Liver (tissue), 9 donors: Measurements from ENCODE around the gene MTHFD2. TPM values are rescaled to one million over a fixed set of nuclear protein-coding genes. Genes with fewer than 3 reads are reported as not detected.

Source experiments
- DNase-seq: peaks from one replicate; pipeline ENCODE4 v3.0.0-alpha.2; 2017; ENCODE audit warnings: low spot score
- H3K27ac ChIP-seq, 2 donors: one replicate each; pipeline ENCODE4 v1.7.0; 2013; ENCODE audit warnings: inconsistent platforms in 2 of 2, low read length in 2 of 2, control low read depth in 1 of 2, low read depth in 1 of 2, mild to moderate bottlenecking in 1 of 2
- H3K27me3 ChIP-seq, 4 donors: one replicate each; pipeline versions ENCODE4 v1.6.1 to v1.7.0; 2013; ENCODE audit warnings: low read length in 3 of 4, inconsistent platforms in 1 of 4, mild to moderate bottlenecking in 1 of 4, moderate library complexity in 1 of 4; ENCODE audit not compliant: control insufficient read depth in 4 of 4, insufficient read depth in 4 of 4
- H3K36me3 ChIP-seq, 4 donors: one replicate each; pipeline versions ENCODE4 v1.6.1 to v1.7.0; 2013; ENCODE audit warnings: low read length in 3 of 4, mild to moderate bottlenecking in 3 of 4, low read depth in 1 of 4, moderate library complexity in 1 of 4; ENCODE audit not compliant: control insufficient read depth in 4 of 4, insufficient read depth in 3 of 4
- H3K4me1 ChIP-seq, 4 donors: one replicate each; pipeline versions ENCODE4 v1.6.1 to v1.7.0; 2013; ENCODE audit warnings: low read length in 3 of 4, mild to moderate bottlenecking in 3 of 4, moderate library complexity in 1 of 4; ENCODE audit not compliant: control insufficient read depth in 4 of 4, insufficient read depth in 4 of 4
- H3K4me3 ChIP-seq, 3 donors: one replicate each; pipeline versions ENCODE4 v1.6.1 to v1.7.0; 2013; ENCODE audit warnings: low read length in 3 of 3, control low read depth in 1 of 3, low read depth in 1 of 3, mild to moderate bottlenecking in 1 of 3
- H3K9ac ChIP-seq, 2 donors: one replicate each; pipeline ENCODE4 v1.7.0; 2013; ENCODE audit warnings: low read length in 2 of 2, mild to moderate bottlenecking in 2 of 2, moderate library complexity in 2 of 2, control low read depth in 1 of 2, low read depth in 1 of 2
- H3K9me3 ChIP-seq, 4 donors: one replicate each; pipeline versions ENCODE4 v1.6.1 to v1.7.0; 2013; ENCODE audit warnings: low read length in 3 of 4; ENCODE audit not compliant: control insufficient read depth in 4 of 4
- ATF3 ChIP-seq: IDR thresholded peaks from 2 replicates; pipeline ENCODE4 v1.6.1; 2016; ENCODE audit warnings: antibody characterized with exemption
- CTCF ChIP-seq: fragments of 150-350 bp; IDR thresholded peaks from 2 replicates; pipeline ENCODE4 v1.5.1; 2017; ENCODE audit warnings: improper control_type of control experiment, low read depth, low read length; ENCODE audit not compliant: missing input control
- EGR1 ChIP-seq, 2 donors: IDR thresholded peaks; 2 replicates each; pipeline ENCODE4 v1.6.1; 2016 to 2018; ENCODE audit warnings: antibody characterized with exemption in 2 of 2, low read depth in 2 of 2
- FOXA1 ChIP-seq: IDR thresholded peaks from 2 replicates; pipeline ENCODE4 v1.6.1; 2016; ENCODE audit warnings: antibody characterized with exemption
- FOXA2 ChIP-seq: IDR thresholded peaks from 2 replicates; pipeline ENCODE4 v1.6.1; 2016; ENCODE audit warnings: antibody characterized with exemption
- GABPA ChIP-seq, 2 donors: IDR thresholded peaks in 1 of 2; conservative IDR thresholded peaks in 1 of 2; 2 replicates each; pipeline ENCODE4 v1.6.1; 2016; ENCODE audit warnings: antibody characterized with exemption in 2 of 2, mild to moderate bottlenecking in 1 of 2, moderate library complexity in 1 of 2
- HNF4A ChIP-seq, 2 donors: conservative IDR thresholded peaks; 2 replicates each; pipeline ENCODE4 v1.6.1; 2016; ENCODE audit warnings: antibody characterized with exemption in 2 of 2, mild to moderate bottlenecking in 2 of 2
- JUND ChIP-seq, 2 donors: IDR thresholded peaks; 2 replicates each; pipeline ENCODE4 v1.6.1; 2016; ENCODE audit warnings: antibody characterized with exemption in 2 of 2
- MAX ChIP-seq: IDR thresholded peaks from 2 replicates; pipeline ENCODE4 v1.6.1; 2016; ENCODE audit warnings: antibody characterized with exemption
- NR2F2 ChIP-seq: IDR thresholded peaks from 2 replicates; pipeline ENCODE4 v1.6.1; 2016; ENCODE audit warnings: antibody characterized with exemption
- RAD21 ChIP-seq, 2 donors: IDR thresholded peaks; 2 replicates each; pipeline ENCODE4 v1.6.1; 2016; ENCODE audit warnings: antibody characterized with exemption in 2 of 2, mild to moderate bottlenecking in 2 of 2
- REST ChIP-seq: IDR thresholded peaks from 2 replicates; pipeline ENCODE4 v1.6.1; 2016; ENCODE audit warnings: antibody characterized with exemption, mild to moderate bottlenecking
- RXRA ChIP-seq, 2 donors: IDR thresholded peaks; 2 replicates each; pipeline ENCODE4 v1.6.1; 2017 to 2018; ENCODE audit warnings: antibody characterized with exemption in 2 of 2, mild to moderate bottlenecking in 1 of 2
- SP1 ChIP-seq: IDR thresholded peaks from 2 replicates; pipeline ENCODE4 v1.6.1; 2018; ENCODE audit warnings: antibody characterized with exemption, mild to moderate bottlenecking
- TAF1 ChIP-seq: conservative IDR thresholded peaks from 2 replicates; pipeline ENCODE4 v1.6.1; 2016; ENCODE audit warnings: antibody characterized with exemption, mild to moderate bottlenecking
- YY1 ChIP-seq: IDR thresholded peaks from 2 replicates; pipeline ENCODE4 v1.6.1; 2016; ENCODE audit warnings: antibody characterized with exemption, mild to moderate bottlenecking
- ZBTB33 ChIP-seq: IDR thresholded peaks from 2 replicates; pipeline ENCODE4 v1.6.1; 2016; ENCODE audit warnings: antibody characterized with exemption
- WGBS: extraction: QIAGEN DNeasy Blood & Tissue Kit; methylation state at CpG from one replicate; pipeline ENCODE4 v1.1.7; 2013; 5-methylcytosine and 5-hydroxymethylcytosine counted together
- polyA plus RNA-seq, 2 donors: library from polyadenylated mRNA; stranded (reverse) in 1 of 2; unstranded in 1 of 2; fragments of 200-250 nt in 1 of 2; fragments of >200 nt in 1 of 2; fragmentation: Nextera tagmentation in 1 of 2; extraction: Ambion mirVana in 1 of 2; gene quantifications; one replicate each; pipeline versions ENCODE4 v1.2.1 to v1.2.3, GENCODE V29; 2013 to 2015
- total RNA-seq, 2 donors: library from RNA; depleted of rRNA; stranded (reverse); fragments of >200 nt; gene quantifications; one replicate each; pipeline ENCODE4 v1.2.3, GENCODE V29; 2014
- donor health status: healthy.
- donor health status: healthy.
- donor health status: healthy.
- donor health status: healthy.
- donor health status: healthy.

The MTHFD2 gene
- total and polyA plus RNA-seq, 4 donors = 1.6 to 27.5 (median 2.8) TPM

- TF ChIP-seq EGR1 (IDR thresholded peaks at IDR 0.05; ENCODE audit: low read depth in 2 of 2) (no peak), SP1 (no peak), FOXA2 (no peak), ZBTB33 (no peak)
These were observed 33.7 kb upstream of the MTHFD2 start (continued) for GRCh38 chr2:74164761-74165160.

- H3K4me1 ChIP-seq = no peaks in the 10 kb centered on the region
- H3K27ac ChIP-seq = no peak overlapping the region
- H3K4me3 ChIP-seq = no peak overlapping the region
- TF ChIP-seq ATF3 (no peak), HNF4A (conservative IDR thresholded peaks at IDR 0.05) (no peak), ZBTB33 (no peak), FOXA2 (no peak), YY1 (no peak), RAD21 (IDR thresholded peaks at IDR 0.05) (no peak), CTCF (no peak), FOXA1 (no peak), NR2F2 (no peak), MAX (no peak), SP1 (no peak), JUND (IDR thresholded peaks at IDR 0.05) (no peak), RXRA (IDR thresholded peaks at IDR 0.05) (no peak), GABPA (IDR thresholded peaks at IDR 0.05 in 1 of 2, conservative IDR thresholded peaks at IDR 0.05 in 1 of 2) (no peak), TAF1 (no peak), REST (no peak)
- H3K36me3 ChIP-seq = peaks cover 6 to 56% (median 46%) of the 10 kb centered on the region in 4 donors
- H3K27me3 ChIP-seq = no peaks in the 10 kb centered on the region
- no peaks in the 10 kb centered on the region for H3K9me3 ChIP-seq
- no peak overlapping the region for H3K9ac ChIP-seq
- WGBS = 86% methylated on average over 2 of the region's 2 CpGs
- no peak for DNase-seq
These were observed 29.7 kb upstream of the MTHFD2 start for GRCh38 chr2:74168739-74169138.
